AG20443 (cell line): ENCODE measurements around the gene BROX.
"Not testable (repeated sequence)": the region's sequence is repeated elsewhere in the genome, so short reads cannot be mapped to it uniquely, and the experiment has no call there.

Source experiments
- DNase-seq: peaks from one replicate; pipeline ENCODE4 v3.0.0; 2012; ENCODE audit warnings: low spot score, mixed read lengths

The BROX gene

DNA sequence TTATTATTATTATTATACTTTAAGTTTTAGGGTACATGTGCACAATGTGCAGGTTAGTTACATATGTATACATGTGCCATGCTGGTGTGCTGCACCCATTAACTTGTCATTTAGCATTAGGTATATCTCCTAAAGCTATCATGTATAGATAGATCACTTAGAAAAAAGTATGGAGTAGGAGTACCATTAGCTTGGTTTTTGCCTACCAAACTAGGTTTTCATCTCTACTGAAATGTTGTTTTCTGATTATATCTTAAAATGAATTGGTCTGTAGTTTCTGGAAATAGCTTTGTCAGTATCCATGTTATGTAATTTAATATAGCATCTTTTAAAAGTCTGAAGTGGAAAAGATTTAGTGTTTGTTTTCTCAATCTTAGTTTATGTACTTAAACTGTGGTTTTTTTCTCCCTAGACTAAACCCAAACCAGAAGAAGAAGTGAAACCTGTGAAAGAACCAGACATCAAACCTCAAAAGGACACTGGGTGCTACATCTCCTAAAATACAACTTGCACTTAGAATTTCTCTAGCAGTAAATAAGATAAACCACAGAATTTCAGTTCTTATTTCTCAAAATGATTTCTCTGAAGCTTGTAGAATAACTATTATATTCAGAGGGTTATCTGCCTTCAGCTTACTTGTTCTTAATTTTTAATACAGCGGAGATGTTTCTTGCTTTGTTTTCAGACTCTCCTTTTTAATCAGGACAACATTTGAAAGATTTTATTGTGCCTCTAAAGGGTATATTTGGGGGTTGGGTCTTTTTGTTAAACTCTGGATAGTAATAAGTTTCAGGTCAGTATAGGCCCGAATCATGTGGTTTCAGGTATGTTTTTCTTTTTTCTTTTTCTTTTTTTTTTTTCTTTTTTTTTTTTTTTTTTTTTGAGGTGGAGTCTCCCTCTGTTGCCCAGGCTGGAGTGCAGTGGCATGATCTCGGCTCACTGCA is 20.1 kb downstream of the BROX start:
- DNase-seq: no peak

DNA sequence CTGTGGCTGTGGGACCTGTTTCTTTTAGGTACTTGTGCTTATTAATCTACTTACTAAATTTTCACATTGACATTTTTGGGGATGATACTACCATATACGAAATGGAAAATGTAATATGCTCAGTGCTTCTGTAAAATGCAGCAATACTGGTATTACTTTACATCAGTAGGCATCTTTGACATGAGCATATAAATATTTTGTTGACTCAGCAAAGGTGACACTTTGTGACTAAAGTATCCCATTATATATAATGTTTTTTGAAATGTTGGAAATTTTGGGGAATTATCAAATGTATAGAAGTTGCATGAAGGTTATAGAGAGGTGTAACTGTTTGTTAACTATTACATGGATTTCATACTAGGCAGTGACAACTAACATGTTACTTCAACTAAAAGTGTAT is 22.4 kb downstream of the BROX start:
- no peak for DNase-seq

DNA sequence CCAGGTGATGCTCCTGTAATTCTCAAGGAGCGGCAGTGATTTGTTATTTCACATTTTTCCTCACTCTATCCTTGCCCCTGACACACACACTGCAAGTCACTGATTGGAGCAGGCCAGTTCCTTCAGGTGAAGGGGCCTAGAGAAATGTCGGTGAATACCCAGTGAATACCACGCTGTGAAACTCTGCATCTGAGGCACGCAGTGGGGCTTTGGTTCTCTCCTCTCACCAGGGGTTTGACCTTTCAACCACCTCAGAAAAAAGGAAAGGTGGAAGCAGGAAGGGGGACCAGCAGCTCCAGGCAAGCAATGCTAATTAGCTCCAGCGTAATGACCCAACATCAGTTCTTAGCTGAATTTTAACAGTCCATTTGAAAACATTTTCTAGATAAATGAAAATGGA is 24.1 kb downstream of the BROX start:
- no peak for DNase-seq

DNA sequence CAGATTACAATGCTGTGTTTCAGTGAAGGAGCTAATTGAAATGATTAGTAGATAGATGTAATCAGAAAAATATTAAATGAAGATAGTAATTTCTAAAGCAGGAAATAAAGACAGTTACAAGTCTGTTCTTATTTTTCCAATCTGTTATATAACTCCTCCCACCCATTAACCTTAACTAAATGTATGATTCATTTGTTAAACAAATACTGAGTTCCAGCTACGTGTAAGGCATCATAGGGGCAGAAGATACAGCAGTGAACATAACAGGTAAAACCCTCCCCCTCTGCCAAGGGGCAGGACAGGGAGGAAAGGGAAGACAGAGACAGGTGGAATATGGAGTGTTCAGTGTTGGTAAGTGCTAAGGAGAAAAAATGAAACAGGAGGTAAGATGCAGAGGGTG is 24.6 kb downstream of the BROX start, which contains the start of gene FAM177B:
FAM177B (plus strand) TSS at position 231 of the 400 bp plus-strand sequence. CDS start 9,344 bp downstream, outside the sequence.
- DNase-seq: no peak

DNA sequence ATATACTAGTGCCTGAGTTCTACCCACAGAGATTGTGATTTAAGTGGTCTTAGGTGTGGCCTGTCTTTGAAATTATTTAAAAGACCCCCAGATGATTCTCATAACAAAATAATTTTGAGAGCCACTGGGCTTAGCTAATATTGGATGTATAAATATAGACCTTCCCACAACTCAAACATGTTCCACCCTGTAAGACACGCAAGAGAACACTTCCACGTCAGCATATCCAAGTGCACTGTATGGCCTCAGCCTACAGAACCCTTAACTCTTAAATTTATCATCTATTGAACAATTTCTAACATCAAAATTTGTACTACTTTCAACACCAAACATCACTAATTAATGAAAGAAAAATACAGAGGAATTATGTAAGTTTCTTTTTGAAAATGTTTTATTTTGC is 27.1 kb downstream of the BROX start:
- DNase-seq: no peak

DNA sequence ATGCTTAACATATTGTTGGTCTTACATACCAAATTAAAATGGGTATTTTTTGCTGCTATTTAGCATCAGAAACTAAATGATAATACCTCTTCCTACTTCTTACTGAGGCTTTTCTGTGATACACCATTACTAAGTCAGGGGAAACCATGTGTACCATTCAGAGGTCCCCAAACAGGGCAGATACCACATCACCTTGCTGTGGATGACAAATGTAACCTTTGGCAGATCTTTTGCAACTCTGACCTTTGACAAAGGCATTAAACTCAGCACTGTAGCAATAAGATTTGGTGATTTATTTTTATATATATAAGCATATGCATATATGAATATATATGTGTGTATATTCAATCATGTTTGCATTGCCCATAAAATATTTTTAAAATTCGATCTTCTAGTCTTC is 27.6 kb downstream of the BROX start:
- DNase-seq: no peak

DNA sequence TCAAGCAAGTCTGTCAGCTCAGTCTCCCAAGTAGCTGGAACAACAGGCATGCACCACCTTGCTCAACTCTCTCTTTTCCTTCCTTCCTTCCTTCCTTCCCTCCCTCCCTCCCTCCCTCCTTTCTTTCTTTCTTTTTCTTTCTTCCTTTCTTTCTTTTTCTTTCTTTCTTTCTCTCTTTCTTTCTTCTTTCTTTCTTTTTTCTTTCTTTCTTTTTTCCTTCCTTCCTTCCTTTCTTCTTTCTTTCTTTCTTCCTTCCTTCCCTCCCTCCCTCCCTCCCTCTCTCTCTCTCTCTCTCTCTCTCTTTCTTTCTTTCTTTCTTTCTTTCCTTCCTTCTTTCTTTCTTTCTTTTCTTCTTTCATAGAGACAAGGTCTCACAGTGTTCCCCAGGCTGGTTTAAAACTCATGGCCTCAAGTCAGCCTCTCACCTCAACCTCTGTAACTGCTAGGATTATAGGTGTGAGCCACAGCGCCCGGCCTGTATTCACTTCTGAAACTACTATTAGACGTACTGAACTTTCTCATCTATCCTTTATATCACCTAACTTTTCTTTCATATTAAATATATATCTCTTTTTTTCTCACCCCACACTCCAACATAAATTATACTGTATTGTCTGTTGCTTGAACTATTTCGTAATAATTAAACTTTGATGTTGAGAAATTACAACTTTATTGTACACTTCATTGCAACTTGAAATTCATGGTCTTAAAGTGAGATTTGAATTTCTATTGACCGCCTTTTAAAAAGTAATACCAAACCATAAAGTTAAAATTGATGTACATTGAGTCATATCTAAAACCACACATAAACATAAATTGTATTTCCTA is 29.5 kb downstream of the BROX start:
- not testable (repeated sequence) for DNase-seq

DNA sequence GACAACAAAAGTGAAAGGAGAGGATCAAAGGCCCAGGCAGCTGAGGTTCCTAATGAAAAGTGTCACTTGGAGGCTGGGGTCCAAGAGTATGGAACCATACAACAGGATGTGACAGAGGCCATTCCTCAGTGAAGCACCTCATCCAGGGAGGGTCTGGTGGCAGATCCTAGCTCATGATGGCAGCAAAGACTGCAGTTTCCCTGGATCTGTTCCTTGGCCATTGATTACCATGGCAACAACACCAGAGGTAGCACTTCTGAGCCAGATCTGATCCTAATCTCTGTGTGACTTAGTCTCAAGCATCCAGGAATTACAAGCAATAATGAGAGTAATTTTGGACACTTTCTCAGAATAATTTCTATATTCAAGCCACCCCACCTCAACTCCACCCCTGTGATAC is 37.6 kb downstream of the BROX start:
- no peak for DNase-seq

DNA sequence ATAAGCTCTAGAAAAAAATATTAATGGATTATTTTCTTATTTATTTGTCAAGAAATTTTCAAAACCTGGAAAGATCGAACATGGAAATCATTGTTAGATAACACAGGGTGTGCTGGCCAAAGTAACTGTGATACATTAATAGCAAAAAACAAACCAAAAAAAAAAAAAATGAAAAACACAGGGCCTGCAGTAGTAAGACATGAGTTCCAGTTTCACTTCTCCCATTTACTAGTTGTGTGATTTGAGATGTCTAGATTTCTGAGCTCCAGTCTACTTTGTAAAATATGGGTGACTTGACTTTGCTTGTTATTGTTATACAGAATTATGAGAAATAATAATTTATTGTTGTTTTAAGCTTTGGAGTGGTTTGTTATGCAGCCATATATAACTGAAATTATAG is 38.3 kb downstream of the BROX start:
- no peak for DNase-seq

DNA sequence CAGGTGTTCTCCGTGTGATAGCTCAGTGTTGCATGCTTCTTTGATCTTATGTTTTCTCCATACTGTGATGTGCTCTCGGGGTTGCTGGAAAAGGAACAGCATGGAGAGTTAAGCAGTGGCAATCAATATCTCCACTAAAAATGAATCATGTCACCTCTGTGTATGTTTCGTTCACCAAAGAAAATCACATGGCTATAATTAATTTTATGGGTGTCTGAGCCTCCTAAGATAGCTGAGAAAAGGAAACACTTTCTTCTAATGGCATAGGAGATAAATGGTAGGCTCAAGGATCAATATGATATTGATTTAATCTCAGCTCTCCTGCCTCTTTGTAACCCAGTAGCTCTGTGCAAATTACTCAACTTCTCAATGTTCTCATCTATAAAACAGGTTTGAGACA is 38.9 kb downstream of the BROX start:
- DNase-seq: no peak

DNA sequence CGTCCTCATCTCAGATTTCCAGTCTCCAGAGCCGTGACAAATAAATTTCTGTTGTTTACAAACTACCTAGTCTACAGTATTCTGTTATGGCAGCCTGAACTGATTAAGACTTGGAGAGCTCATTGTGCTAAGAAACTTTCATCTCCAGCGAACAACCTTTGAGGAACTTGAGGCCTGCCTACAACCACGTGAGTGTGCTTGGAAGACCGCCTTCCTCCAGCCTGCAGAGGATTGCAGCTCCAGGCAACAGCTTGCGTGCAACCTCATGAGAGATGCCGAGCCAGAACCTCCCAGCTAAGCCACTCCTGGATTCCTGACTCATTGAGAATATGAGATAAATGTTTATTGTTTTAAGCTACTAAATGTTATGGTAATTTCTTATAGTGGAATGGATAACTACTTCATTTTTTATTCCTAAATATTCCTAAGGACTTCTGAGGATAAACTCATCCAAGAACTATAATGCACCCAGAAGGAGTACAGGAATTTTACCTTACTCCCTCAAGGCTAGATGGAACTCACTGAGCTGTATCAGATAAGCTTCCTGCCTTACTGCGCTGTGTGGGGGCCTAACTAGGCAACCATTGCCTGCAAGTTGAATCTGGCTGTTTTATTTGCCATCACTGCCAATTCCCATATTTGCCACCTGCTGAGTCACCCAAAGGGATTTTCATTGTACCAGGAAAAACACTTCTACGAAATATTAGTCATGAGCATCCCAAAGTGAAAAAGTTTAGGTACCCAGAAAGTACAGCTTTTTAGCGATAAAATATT is 42.2 kb downstream of the BROX start:
- DNase-seq: peak; percentile 88

DNA sequence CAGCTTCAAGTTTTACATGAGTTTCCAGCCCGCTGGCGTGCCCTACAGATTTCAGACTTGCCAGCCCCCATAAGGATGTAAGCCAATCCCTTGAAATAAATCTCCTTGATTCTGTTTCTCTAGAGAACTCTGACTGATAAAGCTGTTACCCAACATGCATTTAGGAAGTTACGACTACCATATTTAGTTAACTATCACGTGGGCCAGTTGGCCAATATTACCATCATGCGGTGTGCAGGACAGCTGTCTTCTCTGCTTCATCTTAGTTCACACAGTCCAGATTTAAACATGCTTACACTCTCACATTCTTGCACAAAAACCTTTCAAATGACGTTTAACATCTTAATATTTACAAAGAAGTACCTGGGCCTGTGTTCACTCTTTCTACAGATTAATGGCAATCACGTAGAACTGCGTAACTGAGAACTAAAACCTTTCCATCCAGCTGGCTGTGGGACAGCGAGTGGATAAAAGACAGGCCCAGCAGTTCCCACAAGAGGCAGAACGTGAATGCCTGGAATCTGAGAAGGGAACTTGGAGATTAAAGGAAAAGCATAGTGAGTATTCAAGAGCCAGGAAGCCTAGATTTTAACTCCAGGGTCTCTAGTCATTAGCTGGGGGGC is 45.4 kb downstream of the BROX start:
- DNase-seq: no peak

DNA sequence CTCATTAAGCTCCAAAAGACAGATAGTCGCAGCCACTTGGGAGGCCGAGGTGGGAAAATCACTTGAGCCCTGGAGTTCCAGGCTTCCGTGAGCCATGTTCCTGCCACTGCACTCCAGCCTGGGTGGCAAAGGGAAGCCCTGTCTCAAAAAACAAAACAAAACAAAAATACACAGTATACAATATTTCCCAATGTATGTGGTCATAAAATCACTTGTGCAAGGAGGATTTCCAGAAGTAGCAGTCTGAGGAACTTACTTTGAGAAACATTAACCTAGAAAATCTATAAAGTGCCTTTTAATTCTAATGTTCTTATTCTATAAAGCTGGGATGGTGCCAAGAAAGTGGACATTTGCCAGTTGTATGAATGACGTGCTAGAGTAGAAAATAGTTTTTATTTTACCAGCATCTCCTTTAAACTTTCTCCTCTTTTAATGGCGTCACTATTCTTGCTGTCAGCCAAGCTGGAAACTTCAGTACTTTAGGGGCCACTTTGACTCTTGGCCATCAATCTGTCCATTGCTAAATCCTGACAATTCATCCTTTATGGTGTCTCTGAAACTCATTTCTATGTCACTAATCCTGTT is 47.2 kb downstream of the BROX start:
- no peak for DNase-seq

DNA sequence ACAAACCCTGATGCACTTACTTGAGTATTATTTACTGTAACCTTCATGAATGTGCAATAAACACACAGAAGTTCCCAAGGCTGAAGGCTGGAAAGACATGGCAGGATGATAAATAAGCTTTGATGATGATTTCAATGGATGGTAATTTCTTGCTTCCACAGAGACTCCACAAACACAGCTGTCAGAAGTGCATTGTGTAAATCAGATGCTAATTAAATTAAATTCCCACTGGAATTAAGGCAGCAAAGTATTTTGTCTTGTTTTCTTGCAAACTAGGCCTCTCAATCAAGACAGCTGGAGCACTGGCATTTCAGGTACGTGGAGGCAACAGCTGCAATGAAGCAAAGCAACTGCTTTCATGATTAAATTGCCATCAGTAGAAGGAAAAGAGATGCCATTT is 48.7 kb downstream of the BROX start:
- no peak for DNase-seq

DNA sequence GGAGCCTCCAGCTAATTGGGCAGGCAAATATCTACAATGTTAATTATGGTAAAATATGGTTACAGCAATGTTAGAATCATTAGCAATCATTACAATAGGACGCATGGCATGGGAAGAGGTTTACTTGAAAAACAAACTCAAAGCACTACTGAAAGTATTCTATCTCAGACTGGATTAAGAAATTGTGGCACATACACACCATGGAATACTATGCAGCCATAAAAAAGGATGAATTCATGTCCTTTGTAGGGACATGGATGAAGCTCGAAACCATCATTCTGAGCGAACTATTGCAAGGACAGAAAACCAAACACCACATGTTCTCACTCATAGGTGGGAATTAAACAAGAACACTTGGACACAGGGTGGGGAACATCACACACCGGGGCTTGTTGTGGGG is 49.8 kb downstream of the BROX start:
- DNase-seq: not testable (repeated sequence)

DNA sequence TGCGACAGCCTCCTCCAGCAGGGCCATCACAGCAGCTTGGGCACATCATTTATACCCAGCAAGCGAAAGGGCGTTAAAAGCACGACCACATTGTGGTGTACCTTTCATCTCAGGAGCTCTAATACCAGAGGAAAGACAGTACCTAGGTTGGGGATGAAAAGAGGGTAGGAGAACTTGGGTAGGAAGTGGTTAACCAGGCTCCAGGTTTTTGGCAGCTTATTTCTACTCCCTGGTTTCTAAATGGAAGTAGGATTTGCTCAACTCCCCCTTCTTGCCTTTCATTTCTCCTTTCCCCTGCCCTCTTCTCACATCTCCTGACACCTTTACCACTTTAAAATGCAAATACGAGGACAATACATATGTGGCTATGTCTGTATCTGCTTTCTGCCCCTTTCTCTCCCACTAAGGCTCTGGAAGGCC is 54.8 kb downstream of the BROX start:
- no peak for DNase-seq

DNA sequence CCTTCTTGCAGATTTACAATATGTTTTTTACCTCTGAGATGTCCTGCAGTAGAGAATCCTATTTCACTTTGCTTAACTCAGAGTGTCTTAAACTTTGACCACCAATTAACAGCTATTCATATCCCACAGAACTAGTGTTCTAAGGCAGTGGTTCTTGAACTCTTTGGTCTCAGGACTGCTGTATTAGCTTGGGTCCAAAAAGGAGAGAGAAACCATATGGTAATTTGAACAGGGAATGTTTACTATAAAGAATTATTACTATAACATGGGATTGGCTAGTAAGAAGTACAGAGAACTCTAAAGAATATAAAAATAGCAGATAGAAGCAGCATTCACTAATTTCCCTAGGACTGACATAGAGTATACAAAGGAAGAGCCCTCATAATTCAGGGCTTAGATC is 56.2 kb downstream of the BROX start:
- no peak for DNase-seq

DNA sequence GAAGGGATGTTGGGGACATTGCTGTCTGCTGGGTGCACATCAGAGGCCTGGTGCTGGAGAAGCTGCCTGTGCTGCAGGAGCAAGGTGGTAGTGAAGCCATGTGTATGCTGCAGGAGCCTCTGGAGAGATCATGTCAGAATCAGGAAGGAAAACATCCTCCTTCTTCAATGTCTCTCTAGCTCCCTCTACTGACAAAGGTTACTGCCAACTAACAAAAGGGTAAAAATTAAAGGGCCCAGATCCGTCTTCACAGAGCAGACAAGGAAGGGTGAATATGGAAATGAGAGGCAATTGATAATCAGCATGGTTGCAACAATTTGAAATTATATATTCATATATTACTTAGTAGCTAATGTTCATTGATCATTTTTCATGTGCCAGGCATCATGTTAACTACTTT is 56.8 kb downstream of the BROX start:
- DNase-seq: no peak

DNA sequence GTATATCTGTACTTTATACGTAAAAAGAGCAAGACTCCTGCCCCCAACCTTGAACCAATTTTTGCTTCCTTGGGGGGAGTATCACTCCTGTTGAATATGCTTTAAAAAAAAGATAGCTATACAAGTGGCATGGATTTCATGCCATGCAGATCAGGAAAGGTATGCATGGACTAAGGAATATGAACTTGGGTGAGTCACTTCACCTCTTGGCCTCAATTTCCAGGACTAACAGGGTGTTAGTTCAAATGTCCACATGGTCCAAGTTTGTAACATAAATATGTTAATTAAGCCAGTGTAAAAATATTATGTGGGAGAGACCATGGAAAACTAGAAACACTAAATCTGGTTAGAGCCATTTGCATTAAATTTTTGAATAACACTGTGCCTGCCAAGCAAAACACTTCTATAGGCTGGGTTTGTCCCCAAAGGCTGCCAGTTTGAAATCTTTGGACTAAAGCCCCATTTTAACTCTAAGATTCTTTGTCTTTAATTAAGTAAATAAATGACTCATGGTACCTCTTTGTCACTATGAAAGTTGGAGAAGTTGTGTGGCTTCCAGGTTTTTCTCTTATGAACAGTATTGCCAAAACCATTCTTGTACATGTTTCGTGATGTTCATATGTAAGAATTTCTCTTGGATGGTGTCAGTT is 57.7 kb downstream of the BROX start:
- no peak for DNase-seq

DNA sequence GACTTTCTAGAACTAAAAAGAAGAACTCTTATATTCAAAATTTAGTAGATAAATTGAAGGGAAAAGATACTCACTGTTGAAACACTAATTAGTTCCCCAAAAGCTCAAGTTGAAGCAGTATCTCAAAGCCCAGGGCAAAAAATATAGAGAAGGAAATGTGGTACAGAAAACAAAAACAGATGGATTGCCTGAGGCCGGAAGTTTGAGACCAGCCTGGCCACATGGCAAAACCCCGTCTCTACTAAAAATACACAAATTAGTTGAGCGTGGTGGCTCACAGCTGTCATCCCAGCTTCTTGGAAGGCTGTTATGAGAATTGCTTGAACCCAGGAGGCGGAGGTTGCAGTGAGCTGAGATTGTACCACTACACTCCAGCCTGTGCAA is 60.6 kb downstream of the BROX start:
- no peak for DNase-seq

DNA sequence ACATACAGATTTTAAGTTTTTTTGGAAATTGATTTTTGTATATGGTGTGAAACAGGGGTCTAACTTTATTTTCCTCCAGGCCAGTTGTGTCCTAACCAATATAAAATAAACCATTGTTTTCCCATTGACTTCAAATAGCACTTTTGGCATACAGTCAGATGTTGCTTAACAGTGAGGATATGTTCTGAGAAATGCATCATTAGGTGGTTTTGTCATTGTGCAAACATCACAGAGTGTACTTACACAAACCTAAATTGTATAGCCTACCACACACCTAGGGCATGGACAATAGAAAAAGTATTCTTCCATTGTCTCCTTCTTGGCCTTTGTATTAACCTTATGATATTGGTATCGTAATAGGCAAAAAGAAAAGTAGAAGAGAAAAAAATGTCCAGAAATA is 65.1 kb downstream of the BROX start:
- DNase-seq: no peak
